ENCODE measurements around the gene FKBP9. TPM values are rescaled to one million over a fixed set of nuclear protein-coding genes. Genes with fewer than 3 reads are reported as not detected.
"Not testable (repeated sequence)": the region's sequence is repeated elsewhere in the genome, so short reads cannot be mapped to it uniquely, and the experiment has no call there.

Gene FKBP9
- total and polyA plus RNA-seq, 5 donors = 65.6 to 121 (median 115) TPM

GRCh38 chr7:32988148-32988547 is 30.9 kb downstream of the FKBP9 start:
- intact Hi-C loops (cut with DNase I); DNase-seq: not testable (repeated sequence)
- WGBS = 72% methylated on average over 8 of the region's 8 CpGs

DNA sequence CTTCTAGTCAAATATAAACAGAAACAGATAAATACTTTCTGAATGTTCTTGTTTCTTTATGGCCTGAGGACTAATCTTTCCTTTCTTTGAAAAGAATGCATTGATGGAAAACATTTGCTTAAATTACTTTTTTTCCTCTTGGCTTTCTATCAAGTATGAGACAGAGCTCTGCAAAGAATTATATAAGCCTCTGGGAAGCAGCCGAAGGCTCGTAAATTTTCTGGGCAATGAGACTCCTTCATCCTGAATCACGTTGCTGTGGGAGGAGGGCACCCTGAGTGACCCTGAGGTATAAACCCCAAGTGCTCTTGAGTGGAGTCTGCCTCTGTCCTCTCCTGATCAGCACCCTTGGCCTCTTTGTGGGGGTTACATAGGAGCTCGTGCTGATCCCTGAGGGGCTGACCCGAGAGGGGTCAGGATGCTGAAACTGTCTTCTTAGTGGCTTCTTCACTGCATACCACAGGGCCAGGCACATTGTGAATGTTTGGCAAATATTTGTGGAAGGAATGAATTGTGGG is 33.9 kb downstream of the FKBP9 start:
- WGBS = 49% methylated on average over 4 of the region's 5 CpGs
- H3K4me1 ChIP-seq (ENCODE audit: control insufficient read depth, insufficient read depth, low read length); H3K27ac ChIP-seq (ENCODE audit: low read length); H3K27me3 ChIP-seq (ENCODE audit: control insufficient read depth, insufficient read depth); H3K4me3 ChIP-seq (ENCODE audit: low read length); ATAC-seq; DNase-seq; H3K9me3 ChIP-seq (ENCODE audit: control insufficient read depth, low read length); intact Hi-C loops (cut with DNase I): not testable (repeated sequence)

More at GRCh38 chr7:32988148-32988547, 30.9 kb downstream of the FKBP9 start:
- not testable (repeated sequence) for ATAC-seq; H3K9me3 ChIP-seq (ENCODE audit: control insufficient read depth, low read length); H3K27me3 ChIP-seq (ENCODE audit: control insufficient read depth, insufficient read depth); H3K4me3 ChIP-seq (ENCODE audit: low read length); H3K27ac ChIP-seq (ENCODE audit: low read length); H3K4me1 ChIP-seq (ENCODE audit: control insufficient read depth, insufficient read depth, low read length)

GRCh38 chr7:32991975-32992700 is 34.9 kb downstream of the FKBP9 start:
- H3K4me1 ChIP-seq (ENCODE audit: control insufficient read depth, insufficient read depth, low read length); H3K27ac ChIP-seq (ENCODE audit: low read length); H3K4me3 ChIP-seq (ENCODE audit: low read length); ATAC-seq; intact Hi-C loops (cut with DNase I); H3K9me3 ChIP-seq (ENCODE audit: control insufficient read depth, low read length); H3K27me3 ChIP-seq (ENCODE audit: control insufficient read depth, insufficient read depth): not testable (repeated sequence)
- DNase-seq = peak in 1 of 3 donors; percentile 17
- 61% methylated on average over 9 of the region's 9 CpGs for whole genome bisulfite sequencing

DNA sequence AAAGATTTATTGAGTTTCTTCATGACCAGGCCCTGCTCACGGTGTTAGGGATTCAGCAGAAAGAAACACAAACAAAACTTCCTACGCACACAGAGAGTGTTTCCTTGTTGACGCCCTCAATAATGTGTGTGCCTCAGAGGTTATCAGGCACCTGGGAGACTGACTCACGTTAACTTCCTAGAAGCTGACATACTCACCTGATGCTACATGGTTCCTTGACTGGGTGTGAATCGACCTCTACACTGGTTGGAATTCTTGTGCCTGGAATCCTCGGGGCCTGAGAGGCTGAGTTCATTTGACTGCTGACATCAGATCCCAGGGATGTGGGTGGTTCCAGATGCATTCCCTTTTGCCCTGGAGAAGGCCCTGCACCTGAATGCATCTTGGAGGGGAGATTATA is 35.5 kb downstream of the FKBP9 start:
- not testable (repeated sequence) for H3K27ac ChIP-seq (ENCODE audit: low read length)
- ATAC-seq = peak in 1 of 2 donors; percentile 25
- 62% methylated on average over 6 of the region's 6 CpGs for WGBS

GRCh38 chr7:32997956-32998355 is 40.7 kb downstream of the FKBP9 start:
- H3K27me3 ChIP-seq (ENCODE audit: control insufficient read depth, insufficient read depth); H3K4me3 ChIP-seq (ENCODE audit: low read length); H3K27ac ChIP-seq (ENCODE audit: low read length); intact Hi-C loops (cut with DNase I); H3K4me1 ChIP-seq (ENCODE audit: control insufficient read depth, insufficient read depth, low read length); DNase-seq; H3K9me3 ChIP-seq (ENCODE audit: control insufficient read depth, low read length): not testable (repeated sequence)
- WGBS = 30% methylated on average over 3 of the region's 4 CpGs
- peak in 1 of 2 donors; percentile 12 for ATAC-seq

More for the DNA sequence above, 35.5 kb downstream of the FKBP9 start:
- H3K4me1 ChIP-seq (ENCODE audit: control insufficient read depth, insufficient read depth, low read length); intact Hi-C loops (cut with DNase I); H3K27me3 ChIP-seq (ENCODE audit: control insufficient read depth, insufficient read depth); H3K9me3 ChIP-seq (ENCODE audit: control insufficient read depth, low read length); DNase-seq; H3K4me3 ChIP-seq (ENCODE audit: low read length): not testable (repeated sequence)

GRCh38 chr7:32998361-32999171 is 41.3 kb downstream of the FKBP9 start:
- 14% methylated on average over 14 of the region's 14 CpGs for WGBS
- DNase-seq (peak; percentile 50 to 75 (median 67)), ATAC-seq (peak; percentile 94 to 95)
- peak overlapping the region; percentile 80 for H3K27ac ChIP-seq (ENCODE audit: low read length)
- H3K27me3 ChIP-seq (ENCODE audit: control insufficient read depth, insufficient read depth); intact Hi-C loops (cut with DNase I); H3K9me3 ChIP-seq (ENCODE audit: control insufficient read depth, low read length); H3K4me3 ChIP-seq (ENCODE audit: low read length); H3K4me1 ChIP-seq (ENCODE audit: control insufficient read depth, insufficient read depth, low read length): not testable (repeated sequence)

DNA sequence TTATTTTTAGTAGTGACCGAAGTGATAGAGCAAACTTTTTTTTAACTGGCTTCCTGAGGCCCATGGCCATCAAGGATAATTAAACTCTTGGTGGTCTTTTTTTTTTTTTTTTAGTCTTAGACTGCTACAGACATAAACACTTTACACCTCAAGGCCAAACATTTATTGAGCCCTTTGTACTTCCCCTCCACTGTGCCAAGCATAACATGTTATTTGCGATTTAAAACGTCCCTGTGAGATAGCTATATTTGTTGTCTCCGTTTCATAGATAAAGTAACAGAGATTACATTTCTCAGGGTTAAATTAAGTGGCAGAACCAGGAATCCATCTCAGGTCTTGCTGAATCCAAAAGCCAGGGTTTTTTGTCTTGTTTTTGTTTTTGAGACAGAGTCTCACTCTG is 42.1 kb downstream of the FKBP9 start:
- intact Hi-C loops (cut with DNase I); H3K27me3 ChIP-seq (ENCODE audit: control insufficient read depth, insufficient read depth); H3K4me1 ChIP-seq (ENCODE audit: control insufficient read depth, insufficient read depth, low read length); ATAC-seq; DNase-seq; H3K27ac ChIP-seq (ENCODE audit: low read length); H3K9me3 ChIP-seq (ENCODE audit: control insufficient read depth, low read length); H3K4me3 ChIP-seq (ENCODE audit: low read length): not testable (repeated sequence)
- 21% methylated on average over 4 of the region's 4 CpGs for WGBS

DNA sequence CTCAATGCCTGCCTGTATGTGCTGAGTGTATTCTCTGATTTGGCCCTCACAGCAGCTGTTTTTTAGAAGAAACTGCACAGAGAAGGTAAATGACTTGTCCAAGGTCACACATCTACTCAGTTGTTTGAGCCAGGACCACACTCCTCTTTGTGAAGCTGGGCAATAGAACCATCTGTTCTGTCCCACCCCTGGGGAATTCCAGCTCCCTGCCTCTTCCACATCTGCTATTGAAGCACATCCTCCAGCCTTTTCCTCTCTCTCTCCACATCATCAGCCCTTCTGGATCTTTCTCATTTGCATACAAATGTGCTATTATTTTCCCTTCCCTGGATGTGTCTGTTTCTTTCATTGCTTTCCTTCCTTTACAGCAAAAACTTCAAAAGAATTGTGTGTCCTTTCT is 45.9 kb downstream of the FKBP9 start:
- ATAC-seq; intact Hi-C loops (cut with DNase I); H3K27me3 ChIP-seq (ENCODE audit: control insufficient read depth, insufficient read depth); DNase-seq; H3K27ac ChIP-seq (ENCODE audit: low read length); H3K4me1 ChIP-seq (ENCODE audit: control insufficient read depth, insufficient read depth, low read length); H3K4me3 ChIP-seq (ENCODE audit: low read length); H3K9me3 ChIP-seq (ENCODE audit: control insufficient read depth, low read length): not testable (repeated sequence)

DNA sequence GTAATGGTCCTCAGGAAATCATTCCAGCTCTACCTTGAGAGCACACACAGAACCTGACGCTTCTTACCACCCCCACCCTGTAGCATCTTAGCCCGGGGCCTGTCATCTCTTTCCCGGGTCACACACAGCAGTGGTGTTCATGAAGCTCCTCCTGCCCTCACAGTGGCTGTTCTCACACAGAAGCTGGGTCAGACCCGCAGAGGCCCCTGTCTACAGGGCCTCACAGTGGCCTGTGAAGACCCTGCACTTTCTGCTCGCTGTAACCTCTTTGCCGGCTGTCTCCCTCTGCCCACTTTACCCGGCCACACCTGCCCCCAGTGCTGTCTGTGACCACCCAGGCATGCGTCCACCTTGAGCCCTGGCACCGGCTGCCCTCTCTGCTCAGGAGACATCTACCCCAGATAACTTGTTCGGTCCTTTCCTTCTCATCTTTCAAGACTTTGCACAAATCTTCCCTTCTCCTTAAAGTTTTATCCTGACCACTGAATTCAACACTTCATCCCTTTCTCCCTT is 46.9 kb downstream of the FKBP9 start:
- ATAC-seq; H3K4me1 ChIP-seq (ENCODE audit: control insufficient read depth, insufficient read depth, low read length); H3K27ac ChIP-seq (ENCODE audit: low read length); H3K9me3 ChIP-seq (ENCODE audit: control insufficient read depth, low read length); H3K27me3 ChIP-seq (ENCODE audit: control insufficient read depth, insufficient read depth); DNase-seq; intact Hi-C loops (cut with DNase I); H3K4me3 ChIP-seq (ENCODE audit: low read length): not testable (repeated sequence)
- 89% methylated on average over 10 of the region's 10 CpGs for WGBS

DNA sequence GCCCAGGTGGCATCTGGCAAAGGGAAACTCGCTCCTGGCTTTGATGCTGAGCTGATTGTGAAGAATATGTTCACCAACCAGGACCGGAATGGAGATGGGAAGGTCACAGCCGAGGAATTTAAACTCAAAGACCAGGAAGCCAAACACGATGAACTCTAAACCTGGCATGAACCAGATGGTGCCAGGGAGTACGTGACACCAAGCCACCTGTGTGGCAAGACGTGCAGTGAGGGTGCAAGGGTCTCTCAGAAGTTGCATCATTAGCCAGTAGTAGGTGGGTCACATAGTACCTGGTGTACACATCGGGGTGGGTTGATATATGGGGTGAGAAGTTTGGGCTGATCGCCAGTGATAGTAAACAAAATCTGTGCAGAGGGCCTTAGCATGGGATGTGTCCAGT is 48.0 kb downstream of the FKBP9 start:
- not testable (repeated sequence) for H3K9me3 ChIP-seq (ENCODE audit: control insufficient read depth, low read length)

GRCh38 chr7:33005690-33006089 is 48.5 kb downstream of the FKBP9 start:
- H3K4me3 ChIP-seq (ENCODE audit: low read length); H3K9me3 ChIP-seq (ENCODE audit: control insufficient read depth, low read length); ATAC-seq; H3K27ac ChIP-seq (ENCODE audit: low read length); intact Hi-C loops (cut with DNase I); H3K4me1 ChIP-seq (ENCODE audit: control insufficient read depth, insufficient read depth, low read length); H3K27me3 ChIP-seq (ENCODE audit: control insufficient read depth, insufficient read depth): not testable (repeated sequence)
- 94% methylated on average over 4 of the region's 4 CpGs for WGBS
- peak in 1 of 3 donors; percentile 20 for DNase-seq

More for the DNA sequence above, 48.0 kb downstream of the FKBP9 start:
- ATAC-seq; H3K27me3 ChIP-seq (ENCODE audit: control insufficient read depth, insufficient read depth); H3K4me1 ChIP-seq (ENCODE audit: control insufficient read depth, insufficient read depth, low read length); H3K27ac ChIP-seq (ENCODE audit: low read length); H3K4me3 ChIP-seq (ENCODE audit: low read length); intact Hi-C loops (cut with DNase I); DNase-seq: not testable (repeated sequence)
- WGBS = 96% methylated on average over 8 of the region's 8 CpGs

Measured in right cardiac atrium (tissue), 5 donors.